Esophagus squamous epithelium (tissue), 4 donors: ENCODE results near the gene CCDC116.

Experiments
- POLR2A ChIP-seq, 4 donors: fragments of 450-650 bp; IDR thresholded peaks; one replicate each; pipeline ENCODE4 v1.6.1; 2017; ENCODE audit warnings: antibody characterized with exemption in 4 of 4, mild to moderate bottlenecking in 4 of 4, moderate library complexity in 3 of 4
- TF ChIP-seq, protein P1 (sequence below), 6 experiments: fragments of 450-650 bp in 4 of 6; fragments of 200-600 bp in 2 of 6; sonication (generic) in 2 of 6; IDR thresholded peaks; one replicate each; pipeline ENCODE4 v1.5.1; 2016 to 2019; ENCODE audit warnings: antibody characterized with exemption in 6 of 6, mild to moderate bottlenecking in 4 of 6, moderate library complexity in 4 of 6

DNA sequence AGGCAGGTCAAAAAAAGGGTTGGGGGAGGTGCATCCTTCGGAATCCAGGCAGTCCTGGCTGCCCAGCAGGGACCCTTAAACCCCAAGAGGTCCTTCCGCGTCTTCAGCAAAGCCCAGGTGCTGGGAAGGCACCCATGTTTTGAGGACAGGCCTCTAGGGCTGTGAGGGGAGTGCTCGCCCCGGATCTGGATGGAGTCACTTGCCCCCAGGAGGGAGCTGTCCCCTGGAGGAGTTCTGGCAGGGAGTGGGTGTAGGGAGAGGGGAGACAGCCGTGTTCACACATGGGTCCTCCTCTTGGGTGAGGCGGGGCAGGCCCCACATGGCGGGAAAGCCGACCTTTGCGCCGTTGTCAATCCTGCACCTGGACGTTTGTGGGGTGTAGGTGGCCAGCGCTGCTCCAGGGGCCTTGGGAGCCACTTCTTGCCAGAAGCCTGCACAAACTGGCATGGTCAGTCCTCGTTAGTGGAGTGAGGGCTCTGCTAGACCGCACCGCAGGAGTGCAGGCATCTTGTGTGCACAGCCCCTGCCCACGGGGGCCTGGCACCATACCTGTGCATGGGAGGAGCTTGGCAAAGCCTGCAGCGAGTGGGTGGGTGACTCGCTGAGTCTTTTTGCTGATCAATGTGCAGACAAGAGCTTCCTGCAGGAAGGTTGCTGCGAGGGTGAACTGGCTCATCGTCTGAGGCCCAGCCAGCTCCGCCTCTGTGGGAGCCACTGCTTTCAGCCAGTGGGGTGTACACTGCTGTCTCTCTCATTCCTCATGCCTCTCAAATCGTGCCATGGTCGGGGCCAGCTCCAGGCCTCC, 49.2 kb downstream of the CCDC116 start:
- no peak for TF ChIP-seq POLR2A (IDR thresholded peaks at IDR 0.05)
- TF ChIP-seq, protein P1, sequence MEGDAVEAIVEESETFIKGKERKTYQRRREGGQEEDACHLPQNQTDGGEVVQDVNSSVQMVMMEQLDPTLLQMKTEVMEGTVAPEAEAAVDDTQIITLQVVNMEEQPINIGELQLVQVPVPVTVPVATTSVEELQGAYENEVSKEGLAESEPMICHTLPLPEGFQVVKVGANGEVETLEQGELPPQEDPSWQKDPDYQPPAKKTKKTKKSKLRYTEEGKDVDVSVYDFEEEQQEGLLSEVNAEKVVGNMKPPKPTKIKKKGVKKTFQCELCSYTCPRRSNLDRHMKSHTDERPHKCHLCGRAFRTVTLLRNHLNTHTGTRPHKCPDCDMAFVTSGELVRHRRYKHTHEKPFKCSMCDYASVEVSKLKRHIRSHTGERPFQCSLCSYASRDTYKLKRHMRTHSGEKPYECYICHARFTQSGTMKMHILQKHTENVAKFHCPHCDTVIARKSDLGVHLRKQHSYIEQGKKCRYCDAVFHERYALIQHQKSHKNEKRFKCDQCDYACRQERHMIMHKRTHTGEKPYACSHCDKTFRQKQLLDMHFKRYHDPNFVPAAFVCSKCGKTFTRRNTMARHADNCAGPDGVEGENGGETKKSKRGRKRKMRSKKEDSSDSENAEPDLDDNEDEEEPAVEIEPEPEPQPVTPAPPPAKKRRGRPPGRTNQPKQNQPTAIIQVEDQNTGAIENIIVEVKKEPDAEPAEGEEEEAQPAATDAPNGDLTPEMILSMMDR (IDR thresholded peaks at IDR 0.05) = no peak
